NCI-H1930 (cell line): Measurements from ENCODE around the gene VAC14.
A peak's percentile ranks its signal among the peaks of the same experiment; 100 is the strongest.
"Not testable (repeated sequence)": the region's sequence is repeated elsewhere in the genome, so short reads cannot be mapped to it uniquely, and the experiment has no call there.

ENCODE experiments used
- DNase-seq, 2 experiments: peaks; one replicate each; lab custom pipeline; 2025; lab: John Stamatoyannopoulos, UW

VAC14 gene

GRCh38 chr16:70800781-70801480 lies at the start of gene VAC14:
Gene VAC14 (minus strand): TSS chr16:70801158. CDS start chr16:70800900, 258 bp downstream.
- DNase-seq: peak; percentile 74 to 87

DNA sequence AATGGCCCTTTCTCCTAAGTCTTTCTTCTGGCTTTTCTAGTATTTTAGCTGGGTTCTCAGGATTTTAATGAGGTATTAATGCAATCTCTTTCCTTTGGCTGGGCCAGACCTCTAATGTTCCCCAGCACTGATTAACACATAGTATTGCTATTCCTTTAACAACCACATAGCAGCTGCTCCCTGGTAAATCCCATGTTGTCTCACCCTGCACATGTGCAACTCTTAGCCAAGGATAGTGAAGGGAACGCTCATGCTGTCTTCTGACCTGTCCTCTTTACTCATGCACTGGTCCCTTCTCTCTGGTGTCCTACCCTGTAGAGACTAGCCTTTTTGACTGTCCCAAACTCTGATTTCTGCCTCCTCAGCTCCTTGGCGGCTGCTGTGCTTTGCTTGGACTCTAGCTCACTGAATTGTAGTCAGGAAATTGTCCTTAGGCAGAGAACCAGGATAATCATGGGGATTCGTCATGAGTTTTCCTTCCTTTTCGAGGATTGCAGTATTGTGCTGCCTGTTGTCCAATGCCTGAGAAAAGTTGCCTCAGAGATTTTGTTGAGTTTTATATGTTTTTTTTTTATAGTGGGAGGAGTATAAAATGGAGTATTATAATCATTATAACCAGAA lies 22.6 kb upstream of the VAC14 start:
- not testable (repeated sequence) for DNase-seq

- not testable (repeated sequence) for DNase-seq
Observed at GRCh38 chr16:70822734-70823133, 21.8 kb upstream of the VAC14 start.

DNA sequence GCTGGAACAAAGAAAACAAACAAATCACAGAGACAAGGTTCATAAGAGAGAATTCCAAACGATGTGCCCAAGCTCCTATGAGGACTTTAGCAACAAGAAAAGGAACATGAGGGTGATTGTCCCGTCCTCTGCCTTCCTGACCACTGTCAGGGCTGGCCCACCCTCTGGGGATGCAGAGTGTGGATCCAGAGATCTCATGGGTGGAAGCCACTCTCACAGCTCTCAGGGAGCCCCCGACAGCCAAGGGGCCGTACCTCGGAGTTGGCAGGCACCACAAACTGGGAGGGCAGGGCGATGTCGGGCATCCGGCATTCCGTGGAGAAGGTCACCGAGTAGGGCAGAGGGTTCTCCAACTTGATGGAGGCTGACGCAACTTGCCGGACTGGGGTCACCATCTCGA lies 17.1 kb upstream of the VAC14 start:
- not testable (repeated sequence) for DNase-seq

DNA sequence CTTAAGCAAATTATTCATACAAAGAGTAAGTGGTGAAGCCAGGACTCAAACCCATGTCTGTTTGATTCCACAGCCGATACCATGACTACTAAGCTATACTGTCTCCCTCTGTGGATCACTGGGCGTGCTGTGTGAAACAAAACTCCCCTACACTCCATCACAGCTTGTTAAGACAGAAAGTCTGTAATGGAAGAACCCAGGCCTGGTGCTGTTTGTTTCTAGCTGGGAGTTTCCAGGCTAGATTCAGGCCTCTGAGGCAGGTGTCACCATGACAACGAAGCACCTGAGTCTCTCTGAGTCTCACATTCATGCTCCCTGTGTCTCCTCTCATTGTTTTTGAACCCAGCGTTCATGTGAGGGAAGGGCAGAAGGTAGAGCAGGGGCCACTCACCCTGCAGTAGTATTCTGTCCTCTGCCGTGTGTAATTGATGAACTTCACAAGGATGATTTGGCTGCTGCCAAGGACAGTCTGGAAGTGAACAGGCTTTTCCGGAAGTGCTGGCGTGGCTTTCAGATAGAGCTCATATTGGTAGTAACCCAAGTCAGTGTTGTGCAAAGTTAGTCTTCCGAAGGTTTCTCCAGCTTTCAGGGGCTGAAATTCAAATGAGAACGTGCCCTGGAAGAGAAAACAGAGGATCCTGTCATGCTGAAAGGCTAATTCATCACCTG lies 8.6 kb upstream of the VAC14 start:
- DNase-seq: no peak

- DNase-seq: no peak
Observed at GRCh38 chr16:70808371-70808770, 7.4 kb upstream of the VAC14 start.

GRCh38 chr16:70805787-70806186 lies 4.8 kb upstream of the VAC14 start:
- DNase-seq: no peak

DNA sequence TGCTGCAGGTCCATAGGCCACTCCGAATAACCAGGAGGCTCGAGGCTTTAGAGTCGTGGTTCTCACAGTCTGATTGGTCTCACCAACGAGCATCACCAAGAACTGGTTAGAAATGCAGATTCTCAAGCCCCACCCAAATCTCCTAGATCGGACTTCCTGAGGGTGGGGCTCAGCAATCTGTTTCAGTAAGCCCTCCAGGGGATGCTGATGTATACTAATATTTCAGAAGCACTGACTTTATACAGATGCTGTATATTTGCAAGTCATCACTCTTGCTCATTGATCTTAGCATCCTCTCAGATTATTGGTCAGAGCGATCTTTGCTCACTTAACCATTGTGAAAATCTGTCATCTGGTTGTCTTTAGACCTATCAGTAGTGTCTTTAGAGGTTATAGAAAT lies 4.4 kb upstream of the VAC14 start:
- no peak for DNase-seq

DNA sequence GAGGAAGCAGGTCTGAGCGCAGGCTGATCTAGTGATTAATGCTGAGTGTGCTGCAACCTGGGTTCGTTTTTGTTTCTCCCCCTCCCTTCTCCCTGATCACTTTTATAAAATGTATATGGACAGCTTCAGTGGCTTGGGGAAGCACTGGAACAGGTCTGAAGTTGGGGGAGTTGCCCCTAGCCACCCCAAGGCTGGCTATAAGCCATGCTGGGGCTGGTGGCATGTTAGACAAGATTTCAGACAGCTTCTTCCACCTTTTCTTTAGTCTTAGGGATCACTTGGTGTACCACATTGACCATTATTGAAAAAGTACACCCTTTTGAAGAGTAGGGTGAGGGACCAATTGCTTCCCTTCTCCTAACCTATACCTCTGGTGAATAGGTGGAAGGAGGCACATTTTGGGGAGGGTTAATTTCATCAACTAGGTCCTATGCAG lies 3.8 kb upstream of the VAC14 start:
- DNase-seq: no peak

GRCh38 chr16:70804153-70804733 lies 3.3 kb upstream of the VAC14 start:
- DNase-seq: no peak

DNA sequence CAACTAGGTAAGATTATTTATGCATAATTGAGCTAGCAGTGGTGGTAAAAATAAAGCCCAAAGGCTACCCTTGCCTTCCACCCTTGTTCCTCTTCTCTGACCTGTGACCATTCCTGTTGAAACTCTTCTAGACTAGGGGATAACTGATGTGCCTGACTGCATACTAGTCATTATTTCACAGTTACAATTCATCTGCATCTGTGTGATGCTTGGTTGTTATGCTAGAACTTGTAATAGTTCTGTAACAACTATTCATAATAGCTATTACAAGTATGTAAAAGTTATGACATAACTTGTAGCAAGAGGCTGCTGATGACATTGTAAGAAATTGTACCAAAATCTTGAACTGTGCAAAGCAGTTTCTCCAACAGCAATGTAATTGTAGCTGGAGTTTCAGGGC lies 2.4 kb upstream of the VAC14 start:
- no peak for DNase-seq

- DNase-seq: no peak
Observed at GRCh38 chr16:70801611-70802010, 653 bp upstream of the VAC14 start.

GRCh38 chr16:70800311-70800710 lies 647 bp downstream of the VAC14 start:
- DNase-seq: no peak

- DNase-seq: no peak
Observed at GRCh38 chr16:70796301-70796700, 4.7 kb downstream of the VAC14 start.

GRCh38 chr16:70795296-70795912 lies 5.6 kb downstream of the VAC14 start:
- DNase-seq: no peak

GRCh38 chr16:70793851-70794502 lies 7.0 kb downstream of the VAC14 start:
- no peak for DNase-seq

- no peak for DNase-seq
Observed at GRCh38 chr16:70790815-70791214, 10.1 kb downstream of the VAC14 start.

GRCh38 chr16:70789595-70790447 lies 11.1 kb downstream of the VAC14 start:
- no peak for DNase-seq

- no peak for DNase-seq
Observed at GRCh38 chr16:70788668-70789594, 12.0 kb downstream of the VAC14 start.
